Non-pigmented ciliary epithelial cell (primary cell): ENCODE results near the gene TGFBR3L.
"Not testable (repeated sequence)": the region's sequence is repeated elsewhere in the genome, so short reads cannot be mapped to it uniquely, and the experiment has no call there.

Experiments used
- DNase-seq: peaks from one replicate; pipeline ENCODE4 v3.0.0-alpha.2; 2010; ENCODE audit warnings: low read depth

TGFBR3L gene

DNA sequence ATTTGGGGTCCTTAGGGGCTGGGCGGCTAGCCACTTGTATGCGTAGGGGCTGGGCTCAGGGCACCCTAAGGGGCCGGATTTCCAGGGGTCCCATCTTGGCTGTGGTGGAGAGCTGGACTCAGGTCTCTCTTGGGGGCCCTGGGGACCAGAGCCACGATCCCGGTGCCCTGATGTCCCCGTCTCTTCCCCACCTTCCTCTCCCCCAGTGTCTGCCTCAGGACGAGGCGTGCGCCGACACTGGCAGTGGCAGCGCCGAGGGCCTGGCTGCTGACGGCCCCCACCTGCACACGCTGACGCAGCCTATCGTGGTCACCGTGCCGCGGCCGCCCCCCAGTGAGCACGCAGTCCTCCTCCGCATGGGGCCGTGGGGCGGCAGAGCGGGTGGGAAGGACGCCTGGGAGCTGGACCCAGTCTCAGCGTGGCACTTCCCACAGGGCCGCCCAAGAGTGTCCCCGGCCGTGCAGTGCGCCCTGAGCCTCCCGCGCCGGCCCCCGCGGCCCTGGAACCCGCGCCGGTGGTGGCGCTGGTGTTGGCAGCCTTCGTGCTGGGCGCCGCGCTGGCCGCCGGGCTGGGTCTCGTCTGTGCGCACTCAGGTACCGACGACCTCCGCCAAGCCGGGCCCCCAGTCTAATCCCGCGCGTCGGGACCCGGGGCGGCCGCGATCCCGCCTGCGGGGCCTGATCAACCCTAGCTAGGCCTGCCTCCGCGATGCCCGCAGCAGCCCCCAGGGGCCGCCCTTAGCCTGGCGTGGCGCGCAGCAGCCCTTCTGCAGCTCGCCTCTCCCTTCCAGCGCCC is 2.8 kb downstream of the TGFBR3L start:
- no peak for DNase-seq

DNA sequence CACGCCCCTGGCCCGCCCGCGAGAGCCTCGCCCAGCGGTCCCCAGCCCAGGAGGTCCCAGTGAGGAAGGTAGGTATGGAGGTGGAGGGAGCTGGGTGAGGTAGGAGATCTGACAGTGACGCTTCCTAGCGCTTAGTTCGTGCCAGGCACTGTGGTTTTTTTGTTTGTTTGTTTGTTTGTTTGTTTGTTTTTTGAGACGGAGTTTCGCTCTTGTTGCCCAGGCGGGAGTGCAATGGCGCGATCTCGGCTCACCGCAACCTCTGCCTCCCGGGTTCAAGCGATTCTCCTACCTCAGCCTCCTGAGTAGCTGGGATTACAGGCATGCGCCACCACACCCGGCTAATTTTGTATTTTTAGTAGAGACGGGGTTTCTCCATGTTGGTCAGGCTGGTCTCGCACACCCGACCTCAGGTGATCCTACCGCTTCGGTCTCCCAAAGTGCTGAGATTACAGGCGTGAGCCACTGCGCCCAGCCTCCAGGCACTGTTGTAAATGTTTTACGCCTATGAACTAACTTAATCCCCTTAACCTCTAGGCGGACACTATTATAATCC is 3.5 kb downstream of the TGFBR3L start:
- not testable (repeated sequence) for DNase-seq

DNA sequence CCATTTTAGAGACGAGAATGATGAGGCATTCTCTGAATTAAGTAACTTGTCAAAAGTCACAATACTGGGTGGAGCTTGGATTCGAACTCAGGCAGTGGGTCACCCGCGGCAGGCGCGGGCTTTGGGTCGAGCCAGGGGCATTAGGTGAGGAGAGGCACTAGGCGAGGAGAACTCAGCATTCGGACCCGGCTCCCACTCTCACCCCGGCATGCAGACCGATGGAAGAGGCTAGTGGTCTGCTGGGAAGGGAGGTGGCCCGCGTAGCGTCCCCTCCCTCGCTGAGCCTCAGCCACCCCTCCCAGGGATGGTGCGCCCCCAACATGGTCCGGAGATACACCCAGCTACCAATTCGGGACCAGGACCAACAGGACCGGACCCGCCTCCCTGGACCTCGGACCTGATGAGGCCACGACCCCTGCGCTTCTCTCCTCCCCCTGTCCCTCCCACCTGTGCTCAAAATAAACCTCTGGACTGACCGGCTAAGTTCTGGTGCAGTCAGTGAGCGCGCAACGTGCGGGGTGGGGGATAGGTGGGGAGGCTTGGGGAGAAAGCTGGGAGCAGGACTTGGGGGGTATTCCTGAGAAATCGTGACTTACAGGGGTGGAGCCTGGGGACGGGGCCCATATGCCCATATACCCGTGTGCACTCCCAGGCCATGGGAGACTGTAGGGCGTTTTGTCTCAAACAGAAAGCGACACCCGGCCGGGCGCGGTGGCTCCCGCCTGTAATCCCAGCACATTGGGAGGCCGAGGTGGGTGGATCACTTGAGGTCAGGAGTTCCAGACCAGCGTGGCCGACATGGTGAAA is 4.2 kb downstream of the TGFBR3L start:
- no peak for DNase-seq

DNA sequence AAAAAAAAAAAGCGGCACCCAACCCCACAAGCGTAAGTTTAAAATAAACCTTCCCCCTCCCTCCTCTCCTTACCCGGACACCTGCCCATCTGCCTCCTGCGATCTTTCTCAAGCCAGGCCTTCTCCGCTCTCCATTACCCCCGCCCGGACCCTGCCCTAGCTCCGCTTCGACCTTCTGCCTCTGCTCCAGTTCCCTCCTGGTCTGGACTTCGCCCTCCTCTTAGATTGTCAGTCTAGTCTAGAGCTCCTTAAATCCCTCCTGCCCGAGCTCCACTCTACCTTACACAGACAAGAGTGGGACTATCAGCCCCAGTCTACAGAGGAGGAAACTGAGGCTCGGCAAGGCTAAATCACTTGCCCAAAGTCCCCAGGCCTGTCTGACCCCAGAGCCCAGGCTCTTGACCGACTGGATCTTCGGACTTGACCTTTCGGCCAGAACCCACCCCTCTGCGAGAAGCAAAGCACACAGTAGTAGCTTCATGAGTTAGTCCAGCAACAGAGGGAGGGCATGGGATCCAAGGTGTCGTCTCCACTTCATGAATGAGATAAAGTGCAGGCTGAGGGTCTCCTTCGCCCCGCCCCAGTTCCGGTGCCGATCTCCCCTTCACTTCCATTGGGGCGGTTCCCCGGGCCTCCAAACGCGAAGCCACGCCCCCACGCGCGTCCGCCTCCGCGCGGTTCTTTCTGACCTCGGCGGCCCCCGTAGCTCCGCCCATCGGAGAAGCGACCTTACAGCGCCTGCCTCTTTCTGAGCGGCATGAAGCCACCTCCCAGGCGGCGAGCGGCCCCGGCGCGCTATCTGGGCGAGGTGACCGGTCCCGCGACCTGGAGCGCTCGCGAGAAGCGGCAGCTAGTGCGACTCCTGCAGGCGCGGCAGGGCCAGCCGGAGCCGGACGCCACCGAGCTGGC is 5.2 kb downstream of the TGFBR3L start, which contains the start of gene SNAPC2:
TSS of gene SNAPC2 (plus strand) at position 729 of the 909 bp plus-strand sequence. CDS start at position 758, 29 bp downstream.
- DNase-seq: peak; percentile 55

DNA sequence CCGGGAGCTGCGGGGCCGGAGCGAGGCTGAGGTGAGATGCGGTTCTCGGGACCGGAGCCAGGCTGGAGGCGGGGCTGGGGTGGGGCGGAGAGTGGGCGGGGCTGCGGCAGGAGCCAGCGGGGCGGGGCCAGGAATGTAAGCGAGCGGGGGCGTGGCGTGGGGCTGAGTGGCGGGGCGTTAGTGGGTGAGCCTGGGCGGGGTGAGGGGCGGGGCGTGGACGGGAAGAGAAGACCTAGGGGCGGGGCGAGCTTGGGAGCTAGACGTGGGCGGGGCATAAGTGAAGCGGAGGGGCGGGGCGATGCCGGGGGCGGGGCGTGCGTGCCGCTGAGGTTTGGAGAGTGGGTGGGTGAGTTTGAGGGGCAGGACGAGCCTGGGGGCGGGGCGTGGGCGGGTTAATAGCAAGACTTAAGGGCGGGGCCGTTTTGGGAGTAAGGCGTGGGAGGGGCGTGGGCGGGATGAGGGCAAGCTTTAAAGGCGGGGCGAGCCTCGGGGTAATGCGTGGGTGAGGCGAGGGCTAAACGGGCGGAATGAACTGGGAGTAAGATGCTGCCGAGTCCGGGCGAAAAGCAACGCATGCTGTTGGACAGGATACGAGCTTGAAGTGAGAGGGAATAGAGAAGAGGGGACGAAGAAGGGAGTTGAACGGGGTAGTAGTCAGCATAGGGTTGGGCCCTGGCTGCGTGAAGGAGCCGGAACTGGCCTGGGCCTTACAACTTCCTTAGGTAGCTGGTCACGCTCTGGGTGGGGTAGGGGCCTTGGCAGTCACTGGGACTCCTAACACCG is 6.1 kb downstream of the TGFBR3L start:
- DNase-seq: peak; percentile 78

DNA sequence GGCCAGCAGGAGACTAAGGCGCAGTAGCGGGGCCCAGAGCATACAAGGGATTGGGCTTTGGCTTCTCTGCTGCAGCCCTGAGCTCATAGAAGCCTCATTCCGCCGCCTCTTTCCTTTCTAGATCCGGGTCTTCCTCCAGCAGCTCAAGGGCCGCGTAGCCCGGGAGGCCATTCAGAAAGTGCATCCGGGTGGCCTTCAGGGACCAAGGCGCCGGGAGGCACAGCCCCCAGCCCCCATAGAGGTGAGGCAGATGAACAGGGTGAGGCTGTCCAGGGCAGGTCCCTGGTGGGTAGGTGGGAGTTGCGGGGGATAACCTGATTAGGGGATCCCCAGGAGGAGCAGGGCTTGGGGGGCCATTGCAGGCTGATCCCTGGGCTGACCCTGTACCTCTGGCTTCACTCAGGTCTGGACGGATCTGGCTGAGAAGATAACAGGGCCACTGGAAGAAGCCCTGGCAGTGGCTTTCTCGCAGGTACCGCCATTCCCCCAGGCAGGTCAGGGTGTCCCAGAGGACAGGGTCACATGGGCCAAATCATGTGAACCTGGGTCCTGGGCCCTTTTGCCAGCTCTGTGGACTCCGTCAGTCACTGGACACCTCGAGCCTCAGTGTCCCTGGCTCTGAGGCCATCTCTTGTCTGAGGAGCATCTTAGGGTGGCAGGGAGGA is 6.8 kb downstream of the TGFBR3L start:
- DNase-seq: no peak

DNA sequence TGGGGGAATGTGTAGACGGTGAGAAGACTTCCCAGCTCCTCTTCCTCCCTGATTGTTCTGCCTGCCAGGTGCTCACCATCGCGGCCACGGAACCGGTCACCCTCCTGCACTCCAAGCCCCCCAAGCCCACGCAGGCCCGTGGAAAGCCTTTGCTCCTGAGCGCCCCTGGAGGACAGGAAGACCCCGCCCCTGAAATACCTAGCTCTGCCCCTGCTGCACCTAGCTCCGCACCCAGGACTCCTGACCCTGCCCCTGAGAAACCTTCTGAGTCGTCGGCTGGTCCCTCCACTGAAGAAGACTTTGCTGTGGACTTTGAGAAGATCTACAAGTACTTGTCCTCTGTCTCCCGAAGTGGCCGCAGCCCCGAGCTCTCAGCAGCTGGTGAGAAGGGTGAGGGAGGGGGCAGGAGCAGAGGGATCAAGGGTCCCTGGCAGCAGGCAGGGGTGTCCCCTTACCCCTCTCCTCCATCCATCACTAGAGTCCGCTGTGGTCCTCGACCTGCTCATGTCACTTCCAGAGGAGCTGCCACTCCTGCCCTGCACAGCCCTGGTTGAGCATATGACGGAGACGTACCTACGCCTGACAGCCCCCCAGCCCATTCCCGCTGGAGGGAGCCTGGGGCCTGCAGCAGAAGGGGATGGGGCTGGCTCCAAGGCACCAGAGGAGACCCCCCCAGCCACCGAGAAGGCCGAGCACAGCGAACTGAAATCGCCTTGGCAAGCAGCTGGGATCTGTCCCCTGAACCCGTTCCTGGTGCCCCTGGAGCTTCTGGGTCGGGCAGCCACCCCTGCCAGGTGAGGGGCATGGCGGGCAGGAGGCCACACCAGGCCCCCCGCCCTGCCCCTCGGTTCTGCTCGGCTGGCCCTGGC is 7.6 kb downstream of the TGFBR3L start:
- DNase-seq: no peak

DNA sequence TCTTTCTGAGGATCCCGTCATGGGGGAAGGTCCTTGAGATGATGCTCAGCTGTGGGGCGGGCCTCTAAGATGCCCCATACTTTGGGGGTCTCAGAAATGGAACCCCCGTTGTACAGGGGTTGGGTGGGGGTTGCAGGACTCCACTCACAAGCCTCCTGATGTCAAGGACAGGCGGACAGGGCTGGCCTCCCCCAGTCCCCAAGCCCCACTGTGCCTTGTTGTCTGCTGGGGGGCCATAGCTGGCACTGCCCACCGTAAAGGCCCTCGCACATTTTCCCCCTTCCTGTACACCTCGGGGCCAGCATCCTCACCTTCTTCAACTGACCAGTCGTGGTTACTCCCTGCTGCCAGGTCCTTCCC is 8.2 kb downstream of the TGFBR3L start:
- no peak for DNase-seq

DNA sequence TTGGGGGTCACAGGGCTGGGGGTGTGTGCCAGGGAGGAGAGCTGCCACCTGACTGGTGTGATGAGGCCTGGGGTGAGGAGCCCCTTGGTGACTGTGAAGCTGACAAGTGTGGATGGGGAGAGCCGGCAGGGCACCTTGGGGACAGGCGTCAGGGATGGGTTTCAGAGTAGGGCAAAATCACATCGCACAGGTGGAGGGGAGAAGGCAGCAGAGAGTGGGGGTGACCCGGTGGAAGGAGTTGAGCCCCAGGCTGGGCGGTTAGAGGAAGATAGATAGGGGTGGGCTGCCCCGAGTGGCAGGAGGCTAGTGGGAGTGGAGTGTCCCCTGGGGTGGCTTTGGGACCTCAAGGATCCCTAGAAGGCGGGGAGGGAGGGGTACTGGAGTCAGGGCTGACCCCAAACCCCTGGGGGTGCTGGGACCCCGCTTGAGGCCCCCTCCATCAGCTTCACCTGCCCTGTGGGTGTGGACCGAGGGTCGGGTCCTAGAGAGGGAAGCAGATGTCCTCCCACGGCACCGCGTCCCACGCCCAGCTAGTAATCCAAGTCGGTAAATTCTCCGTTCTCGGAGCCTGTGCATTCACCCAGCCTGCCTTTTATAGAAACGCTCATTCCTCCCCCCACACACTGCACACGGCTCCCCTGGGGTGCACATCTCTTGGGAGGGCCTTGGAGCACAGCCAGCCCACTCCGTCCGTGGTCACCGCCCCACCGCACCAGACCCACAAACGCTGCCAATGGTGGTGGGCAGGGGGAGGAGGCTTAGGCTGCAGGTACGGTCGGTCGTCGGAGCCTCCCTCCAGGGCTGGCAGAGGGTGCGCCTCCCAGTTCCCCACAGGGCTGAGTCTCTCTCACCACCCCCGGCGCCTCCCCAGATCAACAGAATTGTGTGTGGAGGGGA is 8.9 kb downstream of the TGFBR3L start:
- no peak for DNase-seq

DNA sequence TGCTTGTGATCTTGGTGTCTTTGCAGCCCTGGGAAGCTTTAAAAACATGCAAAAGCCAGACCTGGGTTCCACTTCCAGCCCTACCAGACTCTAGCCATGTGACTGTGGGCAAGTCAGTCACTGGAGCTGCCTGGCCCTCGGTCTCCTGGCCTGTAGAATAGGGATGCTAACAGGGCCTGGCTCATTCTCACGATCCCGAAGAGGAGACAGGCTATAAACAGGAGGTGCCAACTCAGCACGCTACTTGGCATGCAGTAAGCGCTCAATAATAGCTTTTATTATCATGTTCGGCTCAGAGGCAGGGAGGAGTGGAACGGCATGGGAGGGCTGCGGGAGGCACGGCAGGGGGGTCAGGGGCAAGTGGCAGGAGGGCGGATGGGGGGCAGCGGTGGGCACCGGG is 9.6 kb downstream of the TGFBR3L start:
- no peak for DNase-seq

DNA sequence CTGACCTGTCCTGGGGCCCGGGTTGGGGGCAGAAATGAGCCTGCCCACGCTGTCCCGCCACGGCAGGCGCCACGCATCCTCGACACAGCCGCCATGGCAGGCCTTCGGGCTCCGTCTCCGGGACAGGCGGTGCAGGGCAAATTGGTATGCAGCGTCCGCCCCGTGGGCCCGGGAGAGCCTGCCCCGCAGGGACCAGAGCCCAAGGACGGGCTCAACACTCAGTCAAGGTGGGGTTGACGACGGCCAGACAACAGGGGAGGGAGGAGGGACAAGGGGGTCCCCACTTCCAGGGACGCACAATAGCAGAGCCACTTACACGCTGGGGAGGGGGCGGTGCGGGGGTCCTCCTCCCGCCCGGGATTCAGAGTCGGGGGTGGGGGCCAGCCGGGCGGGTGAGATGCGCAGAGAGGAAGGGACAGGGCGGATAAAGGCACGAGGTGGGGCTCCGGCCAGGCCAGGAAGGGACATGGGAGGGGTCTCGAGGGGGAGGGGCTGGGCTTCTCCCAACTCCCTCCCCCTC is 10.1 kb downstream of the TGFBR3L start:
- DNase-seq: no peak

DNA sequence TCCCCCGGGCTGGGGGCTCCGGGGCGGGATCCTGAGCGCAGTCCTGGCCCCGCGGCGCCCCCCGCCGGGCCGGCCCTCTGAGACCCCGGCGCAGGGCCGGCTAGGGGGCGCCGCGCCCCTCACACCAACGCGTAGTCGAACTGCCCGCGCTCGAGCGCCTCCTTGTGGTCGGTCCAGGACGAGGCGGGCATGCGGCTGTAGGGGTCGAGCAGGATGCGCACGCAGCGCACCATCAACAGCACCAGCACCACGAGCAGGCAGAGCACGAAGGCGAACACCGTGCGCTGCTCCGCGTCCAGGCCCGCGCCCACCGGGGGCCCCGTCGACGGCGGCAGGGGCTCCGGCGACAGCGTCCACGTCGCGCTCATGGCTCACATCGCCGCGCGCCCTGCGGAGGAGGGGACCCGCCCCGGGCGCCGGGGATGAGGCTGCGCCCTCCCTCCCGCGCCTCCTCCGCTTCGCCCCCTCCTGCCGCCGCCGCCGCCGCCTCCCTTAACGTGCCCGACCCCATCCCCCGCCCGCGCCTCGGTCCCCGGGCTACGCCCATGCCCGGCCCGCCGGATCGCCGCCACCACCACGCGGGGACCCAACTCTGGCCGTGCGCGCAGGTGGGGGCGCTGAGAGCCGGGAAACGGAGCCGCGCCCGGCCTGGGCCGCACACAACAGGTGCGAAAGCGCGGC is 10.7 kb downstream of the TGFBR3L start:
- DNase-seq: no peak

DNA sequence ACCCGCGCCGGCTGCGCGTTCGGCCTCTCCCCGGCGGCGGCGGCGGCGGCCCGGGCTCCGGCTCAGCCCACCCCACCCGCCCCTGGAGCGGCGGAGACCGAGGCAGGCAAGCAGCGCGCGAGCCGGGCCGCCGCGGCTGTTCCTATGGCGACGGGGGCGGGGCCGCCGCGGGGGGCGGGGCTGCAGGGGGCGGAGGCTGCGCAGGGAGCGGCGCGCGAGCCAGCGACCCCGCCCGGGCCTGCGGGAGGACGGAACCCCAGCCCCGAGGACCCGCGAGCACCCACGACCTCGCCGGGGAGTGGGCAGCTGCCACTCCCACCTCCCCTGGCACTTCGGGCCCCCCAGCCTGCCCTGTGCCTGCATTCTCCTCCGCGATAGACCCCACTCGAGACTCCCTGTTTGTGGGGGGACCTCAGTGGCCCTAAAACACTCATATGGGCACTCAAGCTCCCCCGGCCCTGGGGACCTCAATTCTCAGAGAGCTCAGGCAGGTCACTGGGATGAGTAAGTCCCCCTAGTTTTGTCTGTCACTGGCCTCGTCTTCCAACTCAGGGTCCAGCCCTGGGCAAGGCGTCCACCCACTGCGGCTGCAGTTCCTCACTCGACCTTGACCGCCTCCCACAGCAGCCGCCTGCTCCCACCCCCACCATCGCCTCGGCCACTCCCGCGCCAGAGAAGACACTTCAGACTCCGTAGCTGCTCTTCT is 11.5 kb downstream of the TGFBR3L start, which contains the start of gene CTXN1:
TSS of gene CTXN1 (minus strand) at position 115 of the 706 bp plus-strand sequence. CDS start 597 bp downstream, outside the sequence.
- DNase-seq: no peak

DNA sequence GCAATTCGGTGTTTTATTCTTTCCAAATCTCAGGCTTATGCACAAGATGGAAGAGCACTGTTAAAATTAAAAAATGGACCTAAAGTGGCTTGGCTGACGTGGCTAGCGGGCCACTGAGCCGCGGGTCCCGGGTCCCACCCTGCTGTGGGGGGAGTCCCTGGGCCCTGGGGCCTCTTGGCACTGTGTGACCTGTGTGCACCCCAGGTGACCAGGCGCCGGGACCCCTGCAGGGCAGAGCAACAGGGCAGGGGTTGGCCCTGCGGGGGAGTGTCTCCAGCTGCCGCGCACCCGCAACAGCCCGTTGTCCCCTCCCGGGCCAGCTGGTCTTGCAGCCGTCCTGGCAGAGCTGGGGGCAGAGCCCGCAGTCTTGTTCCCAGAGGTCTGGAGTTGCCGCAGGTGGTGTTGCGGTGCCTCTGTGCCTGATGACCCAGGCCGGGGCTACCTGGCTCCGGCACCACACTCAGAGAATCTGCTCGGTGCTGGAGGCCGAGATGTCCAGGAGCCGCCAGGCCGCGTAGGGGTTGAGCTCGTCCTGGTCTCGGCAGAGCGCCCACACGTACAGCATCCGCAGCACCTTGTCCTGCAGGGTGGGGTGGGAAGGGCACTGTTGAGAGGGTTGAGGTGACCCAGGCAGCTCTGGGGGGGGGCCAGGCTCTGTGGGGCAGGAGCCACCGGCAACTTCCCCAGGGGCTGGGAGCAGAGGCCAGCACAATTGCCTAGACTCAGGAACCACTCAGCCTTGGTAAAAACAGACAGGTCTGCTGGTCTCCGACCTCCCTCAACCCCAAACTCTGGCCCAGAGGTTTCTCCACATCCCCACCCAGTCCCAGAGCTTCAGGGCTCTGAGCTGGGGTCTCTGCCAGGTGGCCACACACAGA is 12.3 kb downstream of the TGFBR3L start:
- no peak for DNase-seq

DNA sequence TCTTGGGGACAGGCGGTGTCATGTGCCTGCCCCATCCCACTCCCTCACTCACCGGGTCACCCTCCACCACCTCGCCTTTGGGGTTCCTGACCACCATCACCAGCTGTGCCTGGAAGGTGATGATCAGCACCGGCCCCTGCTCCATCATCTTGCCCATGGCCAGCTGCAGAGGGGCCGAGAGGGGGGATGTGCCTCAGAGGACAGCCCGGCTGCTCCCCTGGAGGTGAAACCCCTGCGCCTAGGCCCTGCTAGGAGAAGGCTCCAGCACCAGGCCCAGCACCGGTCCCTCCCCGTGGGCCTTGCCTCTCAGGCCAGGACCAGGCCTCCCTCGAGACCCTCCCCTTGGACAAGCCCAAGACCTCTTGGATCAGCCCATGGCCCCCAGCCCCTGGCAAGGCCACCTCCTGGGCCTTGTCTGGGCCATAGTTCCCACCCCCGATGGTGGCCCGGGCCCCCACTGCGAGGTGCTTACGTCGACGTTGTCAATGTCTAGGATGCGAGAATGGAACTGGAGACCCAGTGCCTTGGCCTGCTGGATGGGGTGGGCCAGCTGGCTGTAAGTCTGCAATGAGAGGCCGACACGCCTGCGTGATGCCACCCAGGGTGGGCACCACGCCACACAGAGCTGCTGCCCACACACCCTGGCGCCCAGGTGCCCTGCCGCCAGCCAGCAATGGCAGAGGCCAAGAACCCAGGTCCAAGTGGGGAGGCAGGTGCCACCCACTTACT is 13.1 kb downstream of the TGFBR3L start:
- no peak for DNase-seq
